NT2/D1 (cell line): ENCODE measurements around the gene DPM3.

Experiments used
- SUZ12 ChIP-seq: IDR thresholded peaks from 2 replicates; pipeline ENCODE4 v1.6.1; 2011; ENCODE audit not compliant: insufficient read length, insufficient read depth; ENCODE audit errors: extremely low read depth
- YY1 ChIP-seq: IDR thresholded peaks from 2 replicates; pipeline ENCODE4 v1.6.1; 2011; ENCODE audit not compliant: insufficient read length, insufficient read depth
- ZNF274 ChIP-seq: IDR thresholded peaks from 2 replicates; pipeline ENCODE4 v1.6.1; 2011; ENCODE audit warnings: mild to moderate bottlenecking, low read depth, low read length

GRCh38 chr1:155127967-155128754 lies 12.2 kb downstream of the DPM3 start:
- TF ChIP-seq ZNF274 (no peak), SUZ12 (no peak), YY1 (no peak)
